HK-2 (cell line): Measurements from ENCODE around the gene FUZ.
"Not testable (repeated sequence)": the region's sequence is repeated elsewhere in the genome, so short reads cannot be mapped to it uniquely, and the experiment has no call there.

Source experiments
- DNase-seq: peaks from one replicate; pipeline ENCODE4 v3.0.0-alpha.2; 2018; ENCODE audit not compliant: unreplicated experiment

Gene FUZ

DNA sequence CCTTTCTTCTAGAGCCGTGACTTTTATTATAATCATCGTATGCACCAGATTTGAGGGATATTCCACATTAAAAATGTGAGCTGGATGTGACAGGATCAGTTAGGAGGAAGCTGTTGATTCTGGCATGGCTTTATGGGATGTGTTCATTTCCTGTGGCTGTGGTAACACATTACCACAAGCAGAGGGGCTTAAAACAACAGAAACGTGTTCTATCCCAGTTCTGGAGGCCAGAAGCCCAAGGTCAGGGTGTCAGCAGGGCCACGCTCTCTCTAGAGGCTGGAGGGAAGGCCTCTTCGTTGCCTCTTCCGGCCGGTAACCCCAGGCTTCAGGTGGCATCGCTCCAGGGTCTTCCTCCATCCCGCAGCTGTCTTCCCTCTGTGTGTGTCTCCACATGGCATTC, 19.5 kb upstream of the FUZ start:
- DNase-seq = no peak

DNA sequence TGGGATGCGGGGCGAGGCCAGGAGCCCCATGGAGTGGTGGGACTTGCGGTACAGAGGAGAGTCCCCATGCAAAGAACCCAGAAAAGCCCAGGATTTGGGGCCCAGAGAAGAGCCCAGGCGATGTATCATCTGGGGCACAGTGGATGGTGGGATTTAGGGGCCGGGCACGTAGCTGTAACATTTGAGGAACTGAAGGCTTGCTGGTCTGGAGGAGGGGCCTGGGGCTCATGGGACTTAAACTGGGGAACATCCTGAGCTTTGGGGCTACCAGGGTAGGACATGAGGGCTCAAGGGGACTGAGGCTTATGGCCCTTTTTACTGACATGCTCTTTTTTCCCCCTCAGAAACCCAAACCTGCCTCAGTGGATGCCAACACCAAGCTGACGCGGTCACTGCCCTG, 18.5 kb upstream of the FUZ start:
- DNase-seq = no peak

DNA sequence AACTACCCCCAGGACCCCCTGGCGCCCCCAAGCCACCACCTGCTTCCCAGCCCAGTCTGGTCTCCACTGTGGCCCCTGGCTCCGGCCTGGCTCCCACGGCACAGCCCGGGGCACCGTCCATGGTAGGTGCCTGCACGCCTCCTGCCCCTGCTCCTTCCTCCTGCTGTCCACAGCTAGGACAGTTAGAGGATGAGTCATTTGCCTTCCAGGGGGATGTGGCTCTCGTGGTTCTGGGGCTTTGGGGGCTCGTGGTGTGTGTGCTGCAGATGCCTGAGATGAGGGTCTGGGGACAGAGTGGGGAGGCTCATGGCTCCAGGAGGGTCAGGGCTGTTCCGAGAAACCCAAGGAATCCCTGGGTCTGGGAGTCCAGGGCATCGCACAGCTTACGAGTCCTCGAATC, 17.7 kb upstream of the FUZ start:
- no peak for DNase-seq

DNA sequence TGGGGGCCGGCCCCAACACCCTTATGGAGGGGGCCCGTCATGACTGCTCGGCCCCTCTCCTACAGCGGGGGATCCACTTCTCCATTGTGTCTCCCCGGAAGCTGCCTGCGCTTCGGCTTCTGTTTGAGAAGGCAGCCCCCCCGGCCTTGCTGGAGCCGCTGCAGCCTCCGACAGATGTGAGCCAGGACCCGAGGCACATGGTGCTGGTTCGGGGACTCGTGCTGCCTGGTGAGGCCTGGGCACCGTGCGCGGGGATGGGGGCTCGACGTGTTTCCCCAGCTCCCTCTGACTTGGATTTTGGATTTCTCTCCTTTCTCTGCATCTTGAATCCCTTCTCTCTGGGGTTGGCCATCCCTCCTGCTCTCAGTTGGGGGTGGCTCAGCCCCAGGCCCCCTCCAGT, 16.6 kb upstream of the FUZ start:
- no peak for DNase-seq

DNA sequence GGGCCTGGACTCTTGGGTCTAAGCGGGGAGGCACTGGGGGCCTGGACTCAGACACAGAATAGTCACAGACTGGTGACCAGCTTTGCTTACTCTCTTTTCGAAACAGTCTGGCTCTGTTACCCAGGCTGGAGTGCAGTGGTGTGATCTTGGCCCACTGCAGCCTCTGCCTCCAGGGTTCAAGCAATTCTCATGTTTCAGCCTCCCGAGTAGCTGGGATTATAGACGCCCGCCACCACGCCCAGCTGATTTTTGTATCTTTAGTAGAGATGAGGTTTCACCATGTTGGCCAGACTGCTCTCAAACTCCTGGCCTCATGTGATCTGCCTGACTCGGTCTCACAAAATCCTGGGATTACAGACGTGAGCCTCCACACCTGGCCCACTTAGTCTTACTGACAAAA, 16.1 kb upstream of the FUZ start:
- DNase-seq = no peak

DNA sequence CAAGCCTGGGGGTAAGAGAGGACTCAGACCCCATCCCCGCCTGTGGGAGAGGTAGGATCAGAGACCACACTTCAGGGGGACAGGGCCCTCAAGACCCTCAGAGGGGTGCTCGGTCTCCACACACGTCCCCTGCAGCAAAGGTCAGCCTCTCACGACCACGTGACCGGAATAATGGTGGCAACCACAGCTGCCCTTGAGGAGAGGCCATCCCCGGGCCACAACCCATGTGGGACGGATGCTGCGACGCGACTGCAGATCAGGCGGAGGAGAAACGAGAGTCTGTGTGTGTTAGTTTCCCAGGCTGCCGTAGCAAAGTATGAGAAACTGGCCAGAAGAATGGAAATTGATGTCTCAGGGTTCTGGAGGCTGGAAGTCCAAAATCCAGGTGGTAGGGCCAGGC, 13.9 kb upstream of the FUZ start:
- no peak for DNase-seq

DNA sequence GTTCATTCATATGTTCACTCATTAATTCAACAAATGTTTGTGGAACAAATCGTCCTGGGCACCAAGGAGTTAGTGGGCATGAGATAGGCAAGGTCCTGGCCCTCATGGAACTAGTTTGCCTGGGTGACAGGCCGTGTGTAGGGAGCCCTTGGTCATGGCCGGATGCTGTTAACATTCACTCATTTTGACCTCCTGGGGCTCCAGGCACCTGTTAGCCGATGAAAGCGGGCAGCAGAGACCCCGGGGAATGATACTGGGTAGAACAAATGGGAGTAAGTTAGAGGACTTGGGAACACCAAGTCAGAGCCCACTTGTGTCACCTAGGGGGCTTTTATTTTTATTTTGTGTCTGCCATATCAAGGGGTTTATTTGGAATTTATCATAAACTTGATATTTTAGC, 11.6 kb upstream of the FUZ start:
- DNase-seq = no peak

DNA sequence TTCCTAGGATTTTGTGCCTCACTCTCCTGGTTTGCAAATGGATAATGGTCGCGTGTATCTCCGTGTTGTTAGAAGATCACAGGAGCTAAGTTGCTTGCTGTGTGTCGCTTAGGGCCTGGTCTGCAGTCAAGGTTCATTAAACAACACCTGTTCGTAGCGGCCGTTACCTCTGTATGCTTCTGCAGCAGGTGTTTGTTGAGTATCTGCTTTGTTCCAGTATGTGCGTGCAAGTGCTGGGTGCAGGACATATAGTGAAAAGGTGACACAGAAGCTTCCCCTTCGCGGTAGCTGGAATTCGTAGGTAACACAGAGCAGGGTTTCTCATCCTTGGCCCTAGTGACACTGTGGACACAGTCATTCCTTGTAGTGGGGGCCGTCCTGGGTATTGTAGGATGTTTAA, 10.4 kb upstream of the FUZ start:
- DNase-seq = no peak

DNA sequence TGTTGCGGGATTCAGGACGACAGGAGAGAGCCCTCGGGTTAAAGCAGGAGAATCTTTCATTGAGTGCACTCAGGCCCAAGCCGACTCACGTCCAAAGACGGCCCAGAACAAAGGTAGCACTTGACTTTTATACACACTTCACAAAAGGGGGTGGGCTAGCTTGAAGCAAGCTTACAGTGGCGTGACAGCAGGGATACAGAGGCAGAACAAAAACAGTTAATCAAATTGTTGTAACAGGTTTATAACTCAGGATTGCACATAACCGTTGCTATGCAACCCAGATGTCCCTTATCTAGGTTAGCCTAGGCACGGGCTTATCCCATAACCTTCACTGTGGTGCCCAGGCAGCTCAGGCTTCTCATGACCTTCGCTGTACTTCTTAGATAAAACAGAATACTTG, 7.0 kb upstream of the FUZ start:
- DNase-seq = no peak

DNA sequence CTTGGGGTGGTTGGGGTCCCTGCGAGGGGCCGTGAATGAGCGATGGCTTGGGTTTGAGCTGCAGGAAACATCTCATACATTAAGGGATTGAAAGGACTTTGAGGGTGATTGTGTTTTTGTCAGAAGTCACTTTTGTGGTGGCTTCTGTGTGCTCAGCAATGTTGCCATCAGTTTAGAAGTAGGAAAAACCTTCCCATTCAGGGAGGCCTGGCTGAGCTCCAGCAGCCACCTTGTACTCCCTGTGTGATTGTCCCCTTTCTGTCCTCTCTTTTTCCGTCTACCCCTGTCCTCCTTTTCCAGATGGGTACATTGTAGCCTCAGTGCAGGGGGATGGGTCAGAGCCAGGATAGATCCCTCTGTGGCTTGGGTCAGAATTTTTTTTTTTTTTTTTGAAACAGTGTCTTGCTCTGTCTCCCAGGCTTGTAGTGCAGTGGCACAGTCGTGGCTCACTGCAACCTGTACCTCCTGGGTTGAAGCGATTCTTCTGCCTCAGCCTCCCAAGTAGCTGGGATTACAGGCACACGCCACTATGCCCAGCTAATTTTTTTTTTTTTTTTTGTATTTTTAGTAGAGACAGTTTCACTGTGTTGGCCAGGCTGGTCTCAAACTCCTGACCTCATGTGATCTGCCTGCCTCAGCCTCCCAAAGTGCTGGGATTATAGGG, 6.5 kb upstream of the FUZ start:
- not testable (repeated sequence) for DNase-seq

DNA sequence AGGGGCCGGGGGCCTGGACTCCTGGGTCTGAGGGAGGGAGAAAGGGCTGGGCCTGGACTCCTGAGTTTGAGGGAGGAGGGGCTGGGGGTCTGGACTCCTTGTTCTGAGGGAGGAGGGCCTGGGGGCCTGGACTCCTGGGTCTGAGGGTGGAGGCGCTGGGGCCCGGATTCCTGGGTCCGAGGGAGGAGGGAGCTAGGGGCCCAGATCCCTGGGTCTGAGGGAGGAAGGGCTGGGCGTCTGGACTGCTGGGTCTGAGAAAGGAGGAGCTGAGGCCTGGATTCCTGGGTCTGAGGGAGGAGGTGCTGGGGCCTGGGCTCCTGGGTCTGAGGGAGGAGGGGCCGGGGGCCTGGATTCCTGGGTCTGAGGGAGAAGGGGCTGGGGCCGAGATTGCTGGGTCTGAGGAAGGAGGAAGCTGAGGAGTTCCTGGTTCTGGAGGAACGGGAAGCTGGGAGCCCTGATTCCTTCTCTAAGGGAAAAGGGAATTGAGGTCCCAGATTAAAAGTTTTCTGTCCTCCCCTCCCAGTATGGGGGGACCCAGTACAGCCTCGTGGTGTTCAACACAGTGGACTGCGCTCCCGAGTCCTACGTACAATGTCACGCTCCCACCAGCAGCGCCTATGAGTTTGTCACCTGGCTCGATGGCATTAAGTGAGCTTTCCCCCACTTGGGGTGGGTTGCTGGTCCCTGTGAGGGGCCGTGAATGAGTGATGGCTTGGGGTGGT, 5.7 kb upstream of the FUZ start:
- DNase-seq = no peak

DNA sequence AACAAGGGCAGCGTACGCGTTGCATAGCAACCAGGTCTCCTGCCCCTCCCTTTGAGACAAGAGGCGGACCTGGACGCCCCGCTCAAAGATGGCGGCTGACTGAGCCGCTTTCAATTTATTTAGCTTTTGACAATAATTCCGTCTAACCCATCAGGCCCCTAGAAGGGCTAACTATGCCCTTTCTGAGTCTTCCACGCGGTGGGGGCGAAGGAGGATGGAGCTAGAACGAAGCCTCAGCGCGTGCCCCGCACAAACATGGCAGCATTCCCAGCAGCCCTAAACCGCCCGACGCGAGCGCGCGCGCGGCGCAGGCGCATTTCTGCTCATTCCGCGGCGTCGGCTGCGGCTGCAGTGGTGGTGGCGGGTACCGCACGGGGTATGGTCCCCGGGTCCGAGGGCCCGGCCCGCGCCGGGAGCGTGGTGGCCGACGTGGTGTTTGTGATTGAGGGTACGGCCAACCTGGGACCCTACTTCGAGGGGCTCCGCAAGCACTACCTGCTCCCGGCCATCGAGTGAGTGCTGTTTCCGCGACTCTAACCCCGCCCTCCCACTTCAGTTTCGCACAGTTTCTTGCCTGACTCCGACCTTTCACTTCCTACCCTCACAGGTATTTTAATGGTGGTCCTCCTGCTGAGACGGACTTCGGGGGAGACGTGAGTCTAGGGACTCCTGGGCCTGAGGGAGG, 5.0 kb upstream of the FUZ start, which contains the start of gene MED25:
TSS of gene MED25 (plus strand) at position 326 of the 685 bp plus-strand sequence. CDS start at position 379, 53 bp downstream.
- DNase-seq = peak; percentile 85

DNA sequence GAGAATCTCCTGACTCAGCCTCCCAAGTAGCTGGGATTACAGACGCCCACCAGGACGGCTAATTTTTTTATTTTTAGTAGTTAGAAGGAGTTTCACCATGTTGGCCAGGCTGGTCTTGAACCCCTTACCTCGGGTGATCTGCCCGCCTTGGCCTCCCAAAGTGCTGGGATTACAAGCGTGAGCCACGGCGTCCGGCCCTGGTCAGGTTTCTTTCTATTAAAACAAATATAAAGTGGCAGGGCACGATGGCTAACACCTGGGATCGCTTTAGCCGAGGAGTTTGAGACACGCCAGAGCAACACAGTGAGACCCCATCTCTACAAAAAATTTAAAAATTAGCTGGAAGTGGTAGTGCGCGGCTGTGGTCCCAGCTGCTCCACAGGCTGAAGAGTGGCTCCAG, 3.5 kb upstream of the FUZ start:
- DNase-seq = no peak

DNA sequence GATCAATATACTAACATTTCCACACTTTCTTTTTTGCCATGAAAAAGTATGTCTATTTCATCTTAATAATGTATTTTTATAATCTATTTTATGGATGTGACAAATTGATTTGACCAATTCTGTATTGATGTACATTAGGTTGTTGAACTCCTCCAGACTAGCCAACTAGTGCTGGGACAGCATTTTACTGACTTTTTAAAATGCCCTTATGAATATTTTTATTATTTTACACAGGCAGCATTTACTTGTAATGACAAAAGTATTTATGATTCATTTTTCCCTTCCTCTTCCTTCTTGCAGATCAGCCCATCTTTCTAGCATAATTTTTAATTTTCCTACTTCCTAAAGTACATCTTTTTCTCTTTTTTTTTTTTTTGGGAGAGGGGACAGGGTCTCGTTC, 918 bp upstream of the FUZ start:
- DNase-seq = no peak

DNA sequence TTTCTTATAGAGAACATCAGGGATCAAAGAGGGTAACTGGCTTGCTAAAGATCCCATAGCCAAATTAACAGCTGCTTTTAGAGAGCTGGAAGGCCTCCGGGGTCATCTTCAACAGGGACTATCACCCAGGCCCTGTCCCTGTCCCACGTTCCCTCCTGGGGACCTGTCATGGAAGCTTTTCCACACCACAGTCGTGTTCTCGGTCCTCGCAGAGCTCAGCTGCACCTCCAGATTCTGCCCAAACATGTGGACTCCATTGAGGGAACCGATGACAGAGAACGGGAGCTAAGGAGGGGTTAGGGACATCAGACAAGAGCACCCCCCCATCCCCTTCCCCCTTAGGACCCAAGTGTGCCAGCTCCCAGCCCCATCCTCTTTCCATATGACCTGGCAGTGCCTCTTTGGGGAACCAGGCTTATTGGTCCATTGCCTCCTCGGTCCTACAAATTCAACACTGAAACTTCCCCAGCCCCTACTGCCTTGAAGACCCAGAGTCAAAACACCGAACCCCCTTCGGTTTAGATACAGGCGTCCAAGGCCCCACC, 568 bp downstream of the FUZ start:
- no peak for DNase-seq

DNA sequence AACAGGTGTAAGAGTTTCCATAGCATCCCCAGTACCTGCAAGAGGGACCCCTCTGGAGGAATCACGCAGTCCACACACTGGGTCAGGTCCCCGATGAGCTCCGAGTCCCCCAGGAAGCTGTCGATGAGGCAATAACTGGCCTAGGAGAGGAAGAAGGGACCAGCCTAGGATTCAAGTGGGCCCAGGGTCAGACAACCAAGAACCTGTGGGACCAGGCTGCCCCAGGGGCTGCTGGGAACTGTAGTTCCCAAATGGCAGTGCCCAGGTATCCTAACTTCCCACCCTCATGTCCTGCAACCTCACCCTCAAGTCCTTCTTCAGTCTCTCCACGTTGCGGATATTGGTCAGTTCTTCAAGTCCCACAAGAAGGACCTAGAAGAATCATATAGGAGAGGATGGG, 1.8 kb downstream of the FUZ start:
- DNase-seq = no peak

DNA sequence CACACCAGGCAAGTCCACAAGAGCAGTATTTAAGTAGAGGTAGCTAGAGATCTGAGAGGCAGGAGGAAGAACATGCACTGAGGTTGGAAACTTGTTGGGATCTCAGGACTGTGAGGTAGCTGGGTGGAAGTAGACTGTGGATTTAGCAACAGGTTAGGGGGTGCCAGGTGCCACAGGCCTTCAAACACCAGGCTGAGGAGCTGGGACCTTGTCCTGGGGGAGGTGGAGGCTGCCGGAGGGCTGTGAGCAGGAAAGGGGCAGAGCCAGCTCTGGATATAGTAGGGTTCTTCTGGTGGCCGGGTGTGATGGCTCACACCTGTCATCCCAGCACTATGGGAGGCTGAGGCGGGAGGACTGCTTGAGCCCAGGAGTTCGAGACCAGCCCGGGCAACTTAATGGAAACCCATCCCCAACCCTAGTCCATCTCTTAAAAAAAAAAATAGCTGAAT, 3.1 kb downstream of the FUZ start:
- no peak for DNase-seq

DNA sequence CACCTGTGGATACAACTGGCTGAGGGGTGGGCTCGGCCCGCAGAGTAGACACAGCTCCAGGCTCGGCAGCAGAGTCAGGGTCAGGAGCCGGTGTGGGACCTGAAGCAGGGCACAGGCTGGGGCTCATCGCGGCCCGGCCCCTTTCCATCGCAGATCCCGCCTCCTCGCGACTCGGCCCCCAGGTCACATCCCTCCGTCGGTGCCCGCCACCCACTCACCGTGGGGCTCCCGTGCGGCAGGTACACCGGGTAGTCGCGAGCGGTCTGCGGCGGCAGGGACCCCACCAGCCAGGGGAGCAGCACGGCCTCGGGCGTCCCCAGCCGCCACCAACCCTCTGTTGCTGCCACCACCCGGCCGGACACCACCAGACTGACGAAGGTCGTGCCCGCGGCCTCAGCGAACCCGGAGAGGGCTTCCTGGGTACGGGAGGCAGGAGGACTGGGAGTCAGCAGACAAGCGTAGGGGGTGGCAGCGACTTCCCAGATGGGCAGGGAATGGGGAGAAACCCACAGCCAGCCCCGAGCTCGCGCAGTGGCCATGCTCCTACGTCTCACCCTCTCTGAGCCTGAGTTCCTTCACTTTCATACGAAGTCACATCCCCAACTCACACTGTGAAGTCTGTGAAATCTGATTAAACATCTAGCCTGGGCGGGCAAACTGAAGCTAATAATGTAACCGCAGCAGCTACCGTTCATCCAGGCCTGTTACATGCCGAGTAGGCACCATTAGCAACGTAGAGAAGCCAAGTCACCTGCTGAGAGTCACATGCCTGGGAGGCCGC, 3.7 kb downstream of the FUZ start:
- DNase-seq = no peak

DNA sequence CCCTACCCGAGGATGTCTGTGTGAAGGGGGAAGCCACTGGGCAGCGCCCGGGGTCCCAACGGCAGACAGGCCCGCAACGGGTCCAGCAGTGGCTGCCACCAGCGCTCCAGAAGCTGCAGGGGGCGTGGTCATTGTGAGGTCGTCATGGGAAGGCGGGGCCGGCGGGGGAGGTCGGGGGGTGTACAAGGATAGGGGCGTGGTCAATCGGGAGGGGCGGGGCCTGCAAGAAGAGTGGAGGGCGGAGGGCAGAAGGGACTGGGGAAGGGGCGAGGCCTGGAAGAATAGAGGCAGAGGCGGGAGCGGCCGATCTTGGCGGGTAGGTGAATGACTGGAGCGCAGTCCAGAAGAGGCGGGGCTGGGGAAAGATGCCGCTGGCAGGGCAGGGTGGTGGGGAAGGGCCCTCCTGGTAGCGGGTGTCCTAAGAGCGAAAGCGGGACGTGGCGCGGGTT, 4.4 kb downstream of the FUZ start:
- no peak for DNase-seq

DNA sequence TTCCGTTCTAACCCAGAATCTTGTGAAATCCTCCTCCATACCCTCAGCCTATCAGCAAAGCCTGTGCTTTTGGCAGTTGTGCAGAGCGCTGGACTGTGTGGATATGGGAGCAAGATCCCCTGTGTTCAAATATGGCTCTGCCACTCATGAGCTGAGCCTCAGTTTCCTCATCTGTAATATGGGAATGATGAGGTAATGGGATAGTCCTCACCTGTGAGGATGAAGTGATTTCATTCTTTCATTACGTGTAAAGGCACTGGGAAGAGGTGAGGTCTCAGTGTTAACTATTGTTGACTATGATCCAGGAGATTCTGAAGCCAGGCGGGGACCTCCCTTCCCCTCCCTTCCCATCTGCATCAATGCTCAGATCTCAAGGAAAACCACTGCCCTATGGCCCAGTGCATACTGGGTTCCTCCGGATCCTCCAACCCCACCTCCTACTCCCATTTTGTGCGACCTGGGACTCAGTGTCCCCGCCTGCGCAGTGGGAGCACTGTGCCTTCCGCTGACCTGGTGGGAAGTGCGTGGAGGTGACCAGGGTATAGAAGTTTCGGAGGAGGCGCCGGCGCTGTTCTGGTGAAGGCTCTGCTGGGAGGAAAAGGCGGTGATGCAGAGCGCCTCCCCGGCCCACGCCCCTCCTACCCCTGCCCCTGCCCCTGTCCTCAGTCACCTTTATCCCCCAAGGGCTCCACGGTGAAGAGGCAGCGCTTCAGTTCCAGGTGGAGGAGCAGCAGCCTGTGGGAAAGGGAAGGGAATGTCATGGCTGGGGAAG, 5.0 kb downstream of the FUZ start:
- DNase-seq = no peak
